ENCODE data around the gene LBP.

LBP gene

DNA sequence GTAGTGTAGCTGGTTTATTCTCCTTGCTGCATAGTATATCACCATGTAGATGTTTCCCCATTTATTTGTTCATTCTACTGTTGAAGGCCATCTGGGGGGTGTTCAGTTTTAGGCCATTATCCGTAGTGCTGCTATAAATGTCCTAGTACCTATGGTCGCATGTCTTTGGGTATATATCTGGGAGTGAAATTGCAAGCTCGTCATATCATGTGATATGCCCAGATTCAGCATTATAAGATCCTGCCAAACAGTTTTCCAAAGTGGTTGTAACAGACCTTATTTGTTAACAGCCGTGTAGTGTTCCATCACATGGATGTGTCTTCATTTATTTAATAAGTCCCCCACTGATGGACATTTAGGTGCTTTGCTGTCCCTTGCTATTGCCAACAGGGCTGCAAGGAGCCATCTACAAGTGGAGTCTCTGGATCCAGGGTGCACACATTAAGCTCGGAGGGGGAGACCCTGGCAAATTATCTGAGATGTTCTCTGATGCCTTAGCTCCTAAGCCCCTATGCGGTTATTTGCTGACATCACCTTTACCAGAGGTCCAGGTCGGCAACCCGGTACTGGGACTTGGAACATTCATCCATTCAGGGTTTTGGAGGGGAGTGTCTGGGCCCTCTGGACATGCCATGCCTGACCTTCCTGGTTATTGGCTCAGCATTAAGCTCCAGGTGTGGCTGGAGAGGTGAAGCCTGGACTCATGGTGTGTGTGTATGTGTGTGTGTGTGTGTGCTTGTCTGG, 16.9 kb downstream of the LBP start:
- no peak for DNase-seq
- Histone ChIP-seq H3K79me1 (ENCODE audit: low read length) (no peaks in the 10 kb centered on the region), H3K4me2 (ENCODE audit: low read length) (no peak overlapping the region), H3K79me2 (ENCODE audit: control insufficient read depth, insufficient read depth, low read length) (no peaks in the 10 kb centered on the region), H3K27ac (ENCODE audit: low read depth, low read length) (no peak overlapping the region), H3K4ac (ENCODE audit: low read depth, low read length) (no peak overlapping the region), H3K23ac (ENCODE audit: low read length) (no peak overlapping the region), H2BK5ac (ENCODE audit: low read length) (no peak overlapping the region), H3K4me3 (ENCODE audit: low read length) (no peak overlapping the region), H2BK15ac (replicated peaks; ENCODE audit: low read depth) (no peak overlapping the region), H2AK5ac (ENCODE audit: low read length) (no peak overlapping the region), H4K8ac (ENCODE audit: low read depth, low read length) (no peak overlapping the region), H3K27me3 (ENCODE audit: insufficient read depth, low read length, poor library complexity) (no peaks in the 10 kb centered on the region), H2BK120ac (ENCODE audit: low read depth, low read length) (no peak overlapping the region), H4K5ac (ENCODE audit: low read length) (no peak overlapping the region), H3K9ac (ENCODE audit: low read length) (no peak overlapping the region), H3K18ac (ENCODE audit: low read length) (no peak overlapping the region), H3K4me1 (ENCODE audit: control insufficient read depth, low read depth, low read length) (no peaks in the 10 kb centered on the region), H3K56ac (ENCODE audit: low read length) (no peak overlapping the region), H3K36me3 (ENCODE audit: control insufficient read depth, insufficient read depth, low read length) (no peaks in the 10 kb centered on the region)
- WGBS (ENCODE audit: extremely low coverage, insufficient coverage, low lambda C conversion rate), result no CpG with 5 or more reads among the region's 8 CpGs

GRCh38 chr20:38369389-38369788, 23.1 kb downstream of the LBP start:
- H3K4ac ChIP-seq (ENCODE audit: low read depth, low read length), result no peak overlapping the region
- DNase-seq, result peak; percentile 44
- no peak overlapping the region for H3K56ac ChIP-seq (ENCODE audit: low read length)
- H3K18ac ChIP-seq (ENCODE audit: low read length), result no peak overlapping the region
- H2AK5ac ChIP-seq (ENCODE audit: low read length), result no peak overlapping the region
- H3K4me2 ChIP-seq (ENCODE audit: low read length), result no peak overlapping the region
- no peaks in the 10 kb centered on the region for H3K79me2 ChIP-seq (ENCODE audit: control insufficient read depth, insufficient read depth, low read length)
- H3K9ac ChIP-seq (ENCODE audit: low read length), result no peak overlapping the region
- no peak overlapping the region for H3K4me3 ChIP-seq (ENCODE audit: low read length)
- no peak overlapping the region for H2BK15ac ChIP-seq (replicated peaks; ENCODE audit: low read depth)
- no peaks in the 10 kb centered on the region for H3K4me1 ChIP-seq (ENCODE audit: control insufficient read depth, low read depth, low read length)
- H4K5ac ChIP-seq (ENCODE audit: low read length), result peak overlapping the region; percentile 22
- H2BK5ac ChIP-seq (ENCODE audit: low read length), result no peak overlapping the region
- peak overlapping the region; percentile 97 for H4K8ac ChIP-seq (ENCODE audit: low read depth, low read length)
- no CpG with 5 or more reads among the region's 2 CpGs for WGBS (ENCODE audit: extremely low coverage, insufficient coverage, low lambda C conversion rate)
- no peak overlapping the region for H2BK120ac ChIP-seq (ENCODE audit: low read depth, low read length)
- H3K36me3 ChIP-seq (ENCODE audit: control insufficient read depth, insufficient read depth, low read length), result no peaks in the 10 kb centered on the region
- H3K27ac ChIP-seq (ENCODE audit: low read depth, low read length), result no peak overlapping the region
- no peaks in the 10 kb centered on the region for H3K79me1 ChIP-seq (ENCODE audit: low read length)
- H3K23ac ChIP-seq (ENCODE audit: low read length), result no peak overlapping the region
- H3K27me3 ChIP-seq (ENCODE audit: insufficient read depth, low read length, poor library complexity), result no peaks in the 10 kb centered on the region

GRCh38 chr20:38372806-38373205, 26.5 kb downstream of the LBP start:
- no CpG with 5 or more reads among the region's 5 CpGs for WGBS (ENCODE audit: extremely low coverage, insufficient coverage, low lambda C conversion rate)
- no peak overlapping the region for H3K56ac ChIP-seq (ENCODE audit: low read length)
- no peaks in the 10 kb centered on the region for H3K36me3 ChIP-seq (ENCODE audit: control insufficient read depth, insufficient read depth, low read length)
- H3K4me3 ChIP-seq (ENCODE audit: low read length), result no peak overlapping the region
- H4K8ac ChIP-seq (ENCODE audit: low read depth, low read length), result no peak overlapping the region
- no peak overlapping the region for H3K18ac ChIP-seq (ENCODE audit: low read length)
- H3K23ac ChIP-seq (ENCODE audit: low read length), result no peak overlapping the region
- no peak overlapping the region for H3K9ac ChIP-seq (ENCODE audit: low read length)
- H3K27me3 ChIP-seq (ENCODE audit: insufficient read depth, low read length, poor library complexity), result no peaks in the 10 kb centered on the region
- H3K79me1 ChIP-seq (ENCODE audit: low read length), result no peaks in the 10 kb centered on the region
- H3K4ac ChIP-seq (ENCODE audit: low read depth, low read length), result no peak overlapping the region
- H3K4me1 ChIP-seq (ENCODE audit: control insufficient read depth, low read depth, low read length), result no peaks in the 10 kb centered on the region
- H2AK5ac ChIP-seq (ENCODE audit: low read length), result no peak overlapping the region
- H3K79me2 ChIP-seq (ENCODE audit: control insufficient read depth, insufficient read depth, low read length), result no peaks in the 10 kb centered on the region
- H3K4me2 ChIP-seq (ENCODE audit: low read length), result no peak overlapping the region
- H2BK15ac ChIP-seq (replicated peaks; ENCODE audit: low read depth), result no peak overlapping the region
- no peak overlapping the region for H4K5ac ChIP-seq (ENCODE audit: low read length)
- H2BK5ac ChIP-seq (ENCODE audit: low read length), result no peak overlapping the region
- H2BK120ac ChIP-seq (ENCODE audit: low read depth, low read length), result no peak overlapping the region
- DNase-seq, result no peak
- H3K27ac ChIP-seq (ENCODE audit: low read depth, low read length), result no peak overlapping the region

DNA sequence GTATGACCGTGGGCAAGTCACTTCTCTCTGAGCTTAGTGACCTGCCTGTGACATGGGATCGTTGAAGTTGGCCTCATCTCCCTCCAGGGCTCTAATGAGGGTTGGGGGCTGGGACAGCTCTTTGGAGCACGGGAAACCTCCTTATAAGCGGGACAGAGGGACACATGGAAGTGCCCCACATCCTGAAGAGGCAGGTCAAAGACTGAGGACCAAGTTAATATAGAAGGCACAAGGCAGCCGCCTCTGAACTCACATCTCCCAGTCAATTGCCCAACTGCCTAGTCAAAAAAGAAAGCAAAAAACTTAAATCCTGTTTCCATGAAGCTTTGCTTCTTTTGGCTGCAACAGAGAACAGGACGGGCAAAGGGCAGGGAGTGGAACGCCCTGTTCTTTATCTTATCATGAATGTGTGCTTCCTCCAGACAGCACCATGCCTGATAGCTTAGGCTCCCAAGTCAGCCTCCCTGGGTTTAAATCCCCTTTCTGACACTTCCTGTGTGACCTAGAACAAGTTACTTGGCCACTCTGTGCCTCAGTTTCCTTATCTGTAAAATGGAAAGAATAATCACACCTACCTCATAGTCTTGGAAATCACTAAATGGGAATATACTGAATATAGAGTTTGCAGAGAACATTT, 27.1 kb downstream of the LBP start:
- Histone ChIP-seq H3K27me3 (ENCODE audit: insufficient read depth, low read length, poor library complexity) (no peaks in the 10 kb centered on the region), H3K56ac (ENCODE audit: low read length) (no peak overlapping the region), H4K8ac (ENCODE audit: low read depth, low read length) (no peak overlapping the region), H3K4me3 (ENCODE audit: low read length) (no peak overlapping the region), H2AK5ac (ENCODE audit: low read length) (no peak overlapping the region), H3K36me3 (ENCODE audit: control insufficient read depth, insufficient read depth, low read length) (no peaks in the 10 kb centered on the region), H3K27ac (ENCODE audit: low read depth, low read length) (no peak overlapping the region), H3K18ac (ENCODE audit: low read length) (no peak overlapping the region), H2BK15ac (replicated peaks; ENCODE audit: low read depth) (no peak overlapping the region), H3K79me1 (ENCODE audit: low read length) (no peaks in the 10 kb centered on the region), H4K5ac (ENCODE audit: low read length) (no peak overlapping the region), H2BK120ac (ENCODE audit: low read depth, low read length) (no peak overlapping the region), H2BK5ac (ENCODE audit: low read length) (no peak overlapping the region), H3K9ac (ENCODE audit: low read length) (no peak overlapping the region), H3K79me2 (ENCODE audit: control insufficient read depth, insufficient read depth, low read length) (no peaks in the 10 kb centered on the region), H3K4me1 (ENCODE audit: control insufficient read depth, low read depth, low read length) (no peaks in the 10 kb centered on the region), H3K23ac (ENCODE audit: low read length) (no peak overlapping the region), H3K4ac (ENCODE audit: low read depth, low read length) (no peak overlapping the region), H3K4me2 (ENCODE audit: low read length) (no peak overlapping the region)
- no CpG with 5 or more reads among the region's 7 CpGs for WGBS (ENCODE audit: extremely low coverage, insufficient coverage, low lambda C conversion rate)
- DNase-seq, result peak; percentile 26

- Histone ChIP-seq H3K4me2 (ENCODE audit: low read length) (no peak overlapping the region), H4K8ac (ENCODE audit: low read depth, low read length) (no peak overlapping the region), H3K23ac (ENCODE audit: low read length) (no peak overlapping the region), H2BK15ac (replicated peaks; ENCODE audit: low read depth) (no peak overlapping the region), H3K18ac (ENCODE audit: low read length) (no peak overlapping the region), H3K4me1 (ENCODE audit: control insufficient read depth, low read depth, low read length) (no peaks in the 10 kb centered on the region), H3K79me2 (ENCODE audit: control insufficient read depth, insufficient read depth, low read length) (no peaks in the 10 kb centered on the region), H3K56ac (ENCODE audit: low read length) (no peak overlapping the region), H4K5ac (ENCODE audit: low read length) (no peak overlapping the region), H3K27ac (ENCODE audit: low read depth, low read length) (no peak overlapping the region), H3K9ac (ENCODE audit: low read length) (no peak overlapping the region), H2BK120ac (ENCODE audit: low read depth, low read length) (no peak overlapping the region), H3K4ac (ENCODE audit: low read depth, low read length) (no peak overlapping the region), H3K4me3 (ENCODE audit: low read length) (no peak overlapping the region), H3K36me3 (ENCODE audit: control insufficient read depth, insufficient read depth, low read length) (no peaks in the 10 kb centered on the region), H2AK5ac (ENCODE audit: low read length) (no peak overlapping the region), H3K27me3 (ENCODE audit: insufficient read depth, low read length, poor library complexity) (no peaks in the 10 kb centered on the region), H3K79me1 (ENCODE audit: low read length) (no peaks in the 10 kb centered on the region), H2BK5ac (ENCODE audit: low read length) (no peak overlapping the region)
- no peak for DNase-seq
- WGBS (ENCODE audit: extremely low coverage, insufficient coverage, low lambda C conversion rate), result no CpG with 5 or more reads among the region's 5 CpGs
These were observed 27.6 kb downstream of the LBP start for GRCh38 chr20:38373898-38374297.

Data from mesendoderm (in vitro differentiated cells).